Measurements from ENCODE around the gene DDX4. TPM values are rescaled to one million over a fixed set of nuclear protein-coding genes. Genes with fewer than 3 reads are reported as not detected.
"Not testable (repeated sequence)": the region's sequence is repeated elsewhere in the genome, so short reads cannot be mapped to it uniquely, and the experiment has no call there.

DDX4 gene
- total and polyA plus RNA-seq, 7 donors, result 0.33 TPM; not detected in 6

- Histone ChIP-seq H3K4me1 (peaks cover 0 to 30% (median 23%) of the 10 kb centered on the region in 4 donors), H3K27ac (no peak overlapping the region), H3K27me3 (no peaks in the 10 kb centered on the region), H3K9me3 (no peaks in the 10 kb centered on the region), H3K36me3 (peaks cover 0 to 10% (median 0%) of the 10 kb centered on the region in 4 donors), H3K4me3 (no peak overlapping the region)
- intact Hi-C loops (cut with DNase I), result loop anchor here (5.0 kb wide), 2 partner anchors 92 to 367 kb away; no protein-coding TSS in a partner anchor
- no peak for DNase-seq
- WGBS, 2 donors, result 64 to 76% methylated on average over 3 of the region's 3 CpGs
- TF ChIP-seq, protein P1, sequence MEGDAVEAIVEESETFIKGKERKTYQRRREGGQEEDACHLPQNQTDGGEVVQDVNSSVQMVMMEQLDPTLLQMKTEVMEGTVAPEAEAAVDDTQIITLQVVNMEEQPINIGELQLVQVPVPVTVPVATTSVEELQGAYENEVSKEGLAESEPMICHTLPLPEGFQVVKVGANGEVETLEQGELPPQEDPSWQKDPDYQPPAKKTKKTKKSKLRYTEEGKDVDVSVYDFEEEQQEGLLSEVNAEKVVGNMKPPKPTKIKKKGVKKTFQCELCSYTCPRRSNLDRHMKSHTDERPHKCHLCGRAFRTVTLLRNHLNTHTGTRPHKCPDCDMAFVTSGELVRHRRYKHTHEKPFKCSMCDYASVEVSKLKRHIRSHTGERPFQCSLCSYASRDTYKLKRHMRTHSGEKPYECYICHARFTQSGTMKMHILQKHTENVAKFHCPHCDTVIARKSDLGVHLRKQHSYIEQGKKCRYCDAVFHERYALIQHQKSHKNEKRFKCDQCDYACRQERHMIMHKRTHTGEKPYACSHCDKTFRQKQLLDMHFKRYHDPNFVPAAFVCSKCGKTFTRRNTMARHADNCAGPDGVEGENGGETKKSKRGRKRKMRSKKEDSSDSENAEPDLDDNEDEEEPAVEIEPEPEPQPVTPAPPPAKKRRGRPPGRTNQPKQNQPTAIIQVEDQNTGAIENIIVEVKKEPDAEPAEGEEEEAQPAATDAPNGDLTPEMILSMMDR (IDR thresholded peaks at IDR 0.05), result peak in 3 of 4 experiments; percentile 33 to 47 (median 34)
- no peak for TF ChIP-seq EP300 (IDR thresholded peaks at IDR 0.05)
Measured at GRCh38 chr5:55694152-55694830, 43.6 kb upstream of the DDX4 start.

DNA sequence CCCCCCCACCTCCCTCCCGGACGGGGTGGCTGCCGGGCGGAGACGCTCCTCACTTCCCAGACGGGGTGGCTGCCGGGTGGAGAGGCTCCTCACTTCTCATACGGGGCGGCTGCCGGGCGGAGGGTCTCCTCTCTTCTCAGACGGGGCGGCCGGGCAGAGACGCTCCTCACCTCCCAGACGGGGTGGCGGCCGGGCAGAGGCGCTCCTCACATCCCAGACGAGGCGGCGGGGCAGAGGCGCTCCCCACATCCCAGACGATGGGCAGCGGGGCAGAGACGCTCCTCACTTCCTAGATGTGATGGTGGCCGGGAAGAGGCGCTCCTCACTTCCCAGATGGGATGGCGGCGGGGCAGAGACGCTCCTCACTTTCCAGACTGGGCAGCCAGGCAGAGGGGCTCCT, 41.2 kb upstream of the DDX4 start:
- H3K4me3 ChIP-seq; intact Hi-C loops (cut with DNase I); DNase-seq; H3K27me3 ChIP-seq; H3K9me3 ChIP-seq; H3K27ac ChIP-seq: not testable (repeated sequence)
- peaks cover 0 to 16% (median 2%) of the 10 kb centered on the region in 4 donors for H3K4me1 ChIP-seq
- 95 to 96% methylated on average over 21 to 31 of the region's 31 CpGs for WGBS, 2 donors
- H3K36me3 ChIP-seq, result peaks cover 0 to 10% (median 0%) of the 10 kb centered on the region in 4 donors

DNA sequence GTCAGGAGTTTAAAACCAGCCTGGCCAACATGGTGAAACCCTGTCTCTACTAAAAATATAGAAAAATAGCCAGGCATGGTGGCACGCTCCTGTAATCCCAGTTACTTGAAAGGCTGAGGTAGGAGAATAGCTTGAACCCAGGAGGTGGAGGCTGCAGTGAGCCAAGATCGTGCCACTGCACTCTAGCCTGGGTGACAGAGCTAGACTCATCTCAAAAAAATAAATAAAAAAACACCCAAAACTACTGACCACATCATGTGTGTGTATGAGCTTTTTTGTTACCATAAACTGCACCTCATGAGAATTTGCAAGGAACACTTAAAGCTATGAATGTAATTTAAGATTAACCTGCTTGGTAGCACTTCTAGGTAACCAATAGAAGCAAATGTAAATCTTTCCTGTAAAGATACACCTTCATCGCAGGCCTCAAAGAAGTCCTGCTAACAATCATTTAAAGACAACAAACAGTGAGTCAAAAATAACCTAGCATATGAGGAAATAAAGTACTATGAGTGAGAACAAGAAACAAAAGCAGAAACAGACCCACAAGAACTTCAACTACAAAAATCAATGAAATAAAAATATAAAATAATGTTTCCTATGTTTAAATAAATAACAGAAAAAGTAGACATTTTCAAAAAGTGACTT, 38.7 kb upstream of the DDX4 start:
- intact Hi-C loops (cut with DNase I), result no loop called here
- Histone ChIP-seq H3K4me3 (no peak overlapping the region), H3K27ac (no peak overlapping the region), H3K9me3 (no peaks in the 10 kb centered on the region), H3K4me1 (peaks cover 0 to 20% (median 2%) of the 10 kb centered on the region in 4 donors), H3K27me3 (no peaks in the 10 kb centered on the region), H3K36me3 (peaks cover 0 to 11% (median 0%) of the 10 kb centered on the region in 4 donors)
- WGBS, 2 donors, result 73 to 75% methylated on average over 3 of the region's 3 CpGs
- no peak for DNase-seq
- TF ChIP-seq, protein P1 (IDR thresholded peaks at IDR 0.05), result no peak
- TF ChIP-seq POLR2AphosphoS5 (IDR thresholded peaks at IDR 0.05), result no peak
- no peak for TF ChIP-seq POLR2A (IDR thresholded peaks at IDR 0.05)
- TF ChIP-seq EP300 (IDR thresholded peaks at IDR 0.05), result no peak

GRCh38 chr5:55700745-55701144, 37.1 kb upstream of the DDX4 start:
- H3K4me1 ChIP-seq, result peaks cover 0 to 20% (median 2%) of the 10 kb centered on the region in 4 donors
- H3K27me3 ChIP-seq, result no peaks in the 10 kb centered on the region
- H3K4me3 ChIP-seq, result no peak overlapping the region
- intact Hi-C loops (cut with DNase I), result no loop called here
- H3K27ac ChIP-seq, result no peak overlapping the region
- TF ChIP-seq POLR2A (IDR thresholded peaks at IDR 0.05) (no peak), EP300 (IDR thresholded peaks at IDR 0.05) (no peak), POLR2AphosphoS5 (IDR thresholded peaks at IDR 0.05) (no peak)
- TF ChIP-seq, protein P1 (IDR thresholded peaks at IDR 0.05), result no peak
- H3K9me3 ChIP-seq, result no peaks in the 10 kb centered on the region
- peaks cover 0 to 11% (median 0%) of the 10 kb centered on the region in 4 donors for H3K36me3 ChIP-seq
- WGBS, 2 donors, result 47 to 75% methylated on average over 1 to 2 of the region's 2 CpGs
- DNase-seq, result no peak

GRCh38 chr5:55701462-55702103, 36.3 kb upstream of the DDX4 start:
- Histone ChIP-seq H3K4me1 (peaks cover 0 to 20% (median 2%) of the 10 kb centered on the region in 4 donors), H3K9me3 (no peaks in the 10 kb centered on the region), H3K4me3 (no peak overlapping the region), H3K27ac (peak overlapping the region in 2 of 4 donors; percentile 4 to 22), H3K27me3 (no peaks in the 10 kb centered on the region), H3K36me3 (peaks cover 0 to 11% (median 0%) of the 10 kb centered on the region in 4 donors)
- TF ChIP-seq, protein P1 (IDR thresholded peaks at IDR 0.05), result no peak
- TF ChIP-seq EP300 (IDR thresholded peaks at IDR 0.05) (no peak), POLR2AphosphoS5 (IDR thresholded peaks at IDR 0.05) (no peak), POLR2A (IDR thresholded peaks at IDR 0.05) (no peak)
- no peak for DNase-seq
- intact Hi-C loops (cut with DNase I), result no loop called here
- WGBS, 2 donors, result 85 to 89% methylated on average over 3 of the region's 3 CpGs
